GM19324 (cell line): ENCODE data around the gene SHISA7.

ENCODE experiments used
- ATAC-seq: cut with Tn5 transposase; IDR thresholded peaks from one replicate; pipeline ENCODE4 v1.9.1; 2021; ENCODE audit warnings: mild to moderate bottlenecking, moderate library complexity; ENCODE audit not compliant: unreplicated experiment, low FRiP score

SHISA7 gene

GRCh38 chr19:55482156-55482961 lies 39.3 kb upstream of the SHISA7 start:
- no peak for ATAC-seq

- no peak for ATAC-seq
These were observed 38.7 kb upstream of the SHISA7 start for GRCh38 chr19:55481794-55482155.

GRCh38 chr19:55481148-55481793 lies 38.2 kb upstream of the SHISA7 start:
- ATAC-seq, result no peak

- ATAC-seq, result no peak
These were observed 36.5 kb upstream of the SHISA7 start for GRCh38 chr19:55479451-55480230.

GRCh38 chr19:55479045-55479444 lies 35.9 kb upstream of the SHISA7 start:
- ATAC-seq, result no peak

GRCh38 chr19:55478364-55478763 lies 35.3 kb upstream of the SHISA7 start:
- ATAC-seq, result no peak

- no peak for ATAC-seq
These were observed 34.8 kb upstream of the SHISA7 start for GRCh38 chr19:55477905-55478304.

- peak; percentile 97 for ATAC-seq
These were observed 33.1 kb upstream of the SHISA7 start, which contains the start of gene ZNF628 for GRCh38 chr19:55476100-55476775. Gene ZNF628, plus strand, starts transcription at chr19:55476617. Its CDS starts 3,294 bp downstream, at chr19:55479911.

GRCh38 chr19:55474269-55475265 lies 31.5 kb upstream of the SHISA7 start:
- ATAC-seq, result no peak

- no peak for ATAC-seq
These were observed 30.3 kb upstream of the SHISA7 start for GRCh38 chr19:55473225-55474012.

GRCh38 chr19:55472463-55472862 lies 29.4 kb upstream of the SHISA7 start:
- no peak for ATAC-seq

- ATAC-seq, result no peak
These were observed 28.2 kb upstream of the SHISA7 start for GRCh38 chr19:55471266-55471665.

- ATAC-seq, result no peak
These were observed 24.9 kb upstream of the SHISA7 start for GRCh38 chr19:55468054-55468393.

- ATAC-seq, result peak; percentile 49
These were observed 24.3 kb upstream of the SHISA7 start for GRCh38 chr19:55467236-55468053.

GRCh38 chr19:55466241-55466614 lies 23.1 kb upstream of the SHISA7 start:
- ATAC-seq, result no peak

GRCh38 chr19:55465460-55466240 lies 22.6 kb upstream of the SHISA7 start:
- no peak for ATAC-seq

GRCh38 chr19:55464662-55465054 lies 21.6 kb upstream of the SHISA7 start, which contains the start of gene C19orf85:
Gene C19orf85, minus strand, starts transcription at chr19:55464751. Its CDS starts 197 bp downstream, at chr19:55464554.
- no peak for ATAC-seq
